Measurements from ENCODE around the gene MTR. TPM values are rescaled to one million over a fixed set of nuclear protein-coding genes. Genes with fewer than 3 reads are reported as not detected.
A peak's percentile ranks its signal among the peaks of the same experiment; 100 is the strongest.

MTR gene
- total RNA-seq, 6 donors from 2014 or later = 21.0 to 44.0 (median 29.3) TPM

GRCh38 chr1:236858165-236858564, 63.1 kb downstream of the MTR start:
- no peak overlapping the region for H3K4me3 ChIP-seq
- ATAC-seq (ENCODE audit: low FRiP score in 2 of 2) = no peak
- H3K4me1 ChIP-seq = no peaks in the 10 kb centered on the region
- TF ChIP-seq POLR2AphosphoS5 (IDR thresholded peaks at IDR 0.05) (no peak), CTCF (IDR thresholded peaks at IDR 0.05) (no peak), EP300 (IDR thresholded peaks at IDR 0.05) (no peak), POLR2A (IDR thresholded peaks at IDR 0.05) (no peak)
- no peak overlapping the region for H3K27ac ChIP-seq
- WGBS, 2 donors = 95 to 96% methylated on average over 7 of the region's 7 CpGs
- H3K27me3 ChIP-seq = no peaks in the 10 kb centered on the region
- peaks cover 7 to 85% (median 38%) of the 10 kb centered on the region in 4 donors for H3K36me3 ChIP-seq
- no peaks in the 10 kb centered on the region for H3K9me3 ChIP-seq
- DNase-seq = no peak

DNA sequence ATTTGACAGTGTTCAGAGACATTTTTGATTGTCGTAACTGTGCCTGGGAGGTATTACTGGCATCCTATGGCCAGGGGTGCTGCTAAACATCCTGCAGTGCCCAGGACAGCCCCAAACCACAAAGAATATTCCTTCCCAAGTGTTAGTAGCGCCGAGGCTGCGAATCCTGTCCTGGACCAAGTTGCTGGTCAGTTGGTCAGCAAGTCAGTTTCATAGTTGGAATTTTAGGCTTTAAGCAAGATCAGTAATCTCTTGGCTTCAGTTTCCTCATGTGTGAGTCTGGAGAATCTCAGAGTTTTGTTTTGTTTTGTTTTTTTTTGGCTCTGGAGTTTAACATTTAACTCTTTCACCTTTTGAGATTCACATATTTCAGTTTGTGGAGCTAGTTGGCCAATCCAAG, 65.0 kb downstream of the MTR start:
- ATAC-seq (ENCODE audit: low FRiP score in 2 of 2) (no peak), DNase-seq (no peak)
- no peak overlapping the region for H3K27ac ChIP-seq
- H3K36me3 ChIP-seq = peaks cover 3 to 87% (median 30%) of the 10 kb centered on the region in 4 donors
- no peaks in the 10 kb centered on the region for H3K9me3 ChIP-seq
- 94 to 97% methylated on average over 3 to 4 of the region's 4 CpGs for WGBS, 2 donors
- no peaks in the 10 kb centered on the region for H3K27me3 ChIP-seq
- H3K4me3 ChIP-seq = no peak overlapping the region
- H3K4me1 ChIP-seq = peaks cover 0 to 1% (median 0%) of the 10 kb centered on the region in 4 donors
- TF ChIP-seq POLR2A (IDR thresholded peaks at IDR 0.05) (no peak), CTCF (IDR thresholded peaks at IDR 0.05) (no peak), EP300 (IDR thresholded peaks at IDR 0.05) (no peak), POLR2AphosphoS5 (IDR thresholded peaks at IDR 0.05) (no peak)

DNA sequence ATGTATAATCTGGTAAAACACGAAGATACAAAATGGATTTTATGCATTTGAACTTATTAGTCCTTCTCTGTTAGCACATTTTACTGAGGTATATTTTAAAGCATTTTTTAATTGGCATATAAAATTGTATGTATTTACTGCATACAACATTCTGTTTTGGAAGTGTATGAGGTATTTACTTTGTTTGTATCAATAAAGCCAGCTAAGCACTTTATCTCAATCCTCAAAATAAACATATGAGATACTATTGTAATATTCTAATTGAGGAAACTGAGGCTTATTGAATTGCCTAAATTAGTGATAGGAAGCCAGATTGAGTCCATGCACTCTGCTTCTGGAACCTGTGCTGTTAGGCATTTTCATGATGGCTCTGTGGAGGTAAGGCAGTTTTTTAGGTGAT, 65.6 kb downstream of the MTR start:
- 95 to 100% methylated on average over 1 of the region's 1 CpG for WGBS, 2 donors
- H3K36me3 ChIP-seq = peaks cover 3 to 82% (median 25%) of the 10 kb centered on the region in 4 donors

GRCh38 chr1:236861560-236862218, 66.6 kb downstream of the MTR start:
- DNase-seq (no peak), ATAC-seq (ENCODE audit: low FRiP score in 2 of 2) (no peak)
- Histone ChIP-seq H3K36me3 (peaks cover 3 to 84% (median 21%) of the 10 kb centered on the region in 4 donors), H3K4me3 (no peak overlapping the region), H3K27me3 (no peaks in the 10 kb centered on the region), H3K27ac (peak overlapping the region in 1 of 4 donors; percentile 42), H3K9me3 (no peaks in the 10 kb centered on the region), H3K4me1 (peaks cover 0 to 7% (median 0%) of the 10 kb centered on the region in 4 donors)
- 80 to 82% methylated on average over 2 of the region's 2 CpGs for WGBS, 2 donors
- TF ChIP-seq POLR2A (IDR thresholded peaks at IDR 0.05) (no peak), EP300 (IDR thresholded peaks at IDR 0.05) (no peak), POLR2AphosphoS5 (IDR thresholded peaks at IDR 0.05) (no peak), CTCF (IDR thresholded peaks at IDR 0.05) (no peak)

More for the DNA sequence above, 65.6 kb downstream of the MTR start:
- H3K4me3 ChIP-seq = no peak overlapping the region
- no peak for TF ChIP-seq POLR2AphosphoS5 (IDR thresholded peaks at IDR 0.05)
- TF ChIP-seq POLR2A (IDR thresholded peaks at IDR 0.05) = no peak
- TF ChIP-seq CTCF (IDR thresholded peaks at IDR 0.05) = no peak
- TF ChIP-seq EP300 (IDR thresholded peaks at IDR 0.05) = no peak
- no peak for ATAC-seq (ENCODE audit: low FRiP score in 2 of 2)
- peaks cover 0 to 7% (median 0%) of the 10 kb centered on the region in 4 donors for H3K4me1 ChIP-seq
- H3K27ac ChIP-seq = no peak overlapping the region
- no peak for DNase-seq
- no peaks in the 10 kb centered on the region for H3K9me3 ChIP-seq
- H3K27me3 ChIP-seq = no peaks in the 10 kb centered on the region

GRCh38 chr1:236862219-236862591, 67.1 kb downstream of the MTR start:
- DNase-seq (no peak), ATAC-seq (ENCODE audit: low FRiP score in 2 of 2) (no peak)
- WGBS, 2 donors = 92 to 96% methylated on average over 4 of the region's 4 CpGs
- Histone ChIP-seq H3K4me3 (no peak overlapping the region), H3K36me3 (peaks cover 3 to 84% (median 23%) of the 10 kb centered on the region in 4 donors), H3K27me3 (no peaks in the 10 kb centered on the region), H3K9me3 (no peaks in the 10 kb centered on the region), H3K4me1 (peaks cover 0 to 7% (median 0%) of the 10 kb centered on the region in 4 donors), H3K27ac (peak overlapping the region in 1 of 4 donors; percentile 42)
- TF ChIP-seq EP300 (IDR thresholded peaks at IDR 0.05) (no peak), POLR2A (IDR thresholded peaks at IDR 0.05) (no peak), CTCF (IDR thresholded peaks at IDR 0.05) (no peak), POLR2AphosphoS5 (IDR thresholded peaks at IDR 0.05) (no peak)
